Right renal cortex interstitium (tissue), 3 donors: Measurements from ENCODE around the gene URM1. TPM values are rescaled to one million over a fixed set of nuclear protein-coding genes. Genes with fewer than 3 reads are reported as not detected.

Source experiments
- DNase-seq, 3 donors: peaks; one replicate each; pipeline ENCODE4 v3.0.0-alpha.2; 2013; ENCODE audit warnings: low read depth in 3 of 3, low spot score in 2 of 3
- polyA plus RNA-seq, 3 donors: library from polyadenylated mRNA; unstranded; fragments of 120-200 nt; gene quantifications; one replicate each; pipeline ENCODE4 v1.2.1, GENCODE V29; 2013; ENCODE audit not compliant: insufficient read length in 3 of 3

The URM1 gene
- polyA plus RNA-seq, 3 donors, result 51.4 to 60.4 (median 54.5) TPM

DNA sequence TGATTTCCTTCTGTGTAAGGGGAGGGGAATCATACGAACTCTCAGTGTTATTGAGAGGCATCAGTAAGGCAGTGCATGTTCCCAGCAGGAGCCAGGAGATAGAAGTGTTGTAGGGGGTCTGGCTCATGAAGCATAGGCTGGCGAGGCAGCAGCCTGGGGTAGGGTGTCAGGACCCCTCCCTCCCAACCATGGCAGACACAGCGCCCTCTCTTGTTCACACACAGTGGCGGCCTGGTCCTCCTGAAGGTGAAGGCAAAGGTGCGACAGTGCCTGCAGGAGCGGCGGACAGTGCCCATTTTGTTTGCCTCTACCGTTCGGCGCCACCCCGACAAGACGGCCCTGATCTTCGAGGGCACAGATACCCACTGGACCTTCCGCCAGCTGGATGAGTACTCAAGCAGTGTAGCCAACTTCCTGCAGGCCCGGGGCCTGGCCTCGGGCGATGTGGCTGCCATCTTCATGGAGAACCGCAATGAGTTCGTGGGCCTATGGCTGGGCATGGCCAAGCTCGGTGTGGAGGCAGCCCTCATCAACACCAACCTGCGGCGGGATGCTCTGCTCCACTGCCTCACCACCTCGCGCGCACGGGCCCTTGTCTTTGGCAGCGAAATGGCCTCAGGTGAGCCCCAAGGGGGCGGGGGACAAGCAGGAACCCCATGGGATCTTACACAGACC, 26.1 kb upstream of the URM1 start:
- DNase-seq, result no peak

DNA sequence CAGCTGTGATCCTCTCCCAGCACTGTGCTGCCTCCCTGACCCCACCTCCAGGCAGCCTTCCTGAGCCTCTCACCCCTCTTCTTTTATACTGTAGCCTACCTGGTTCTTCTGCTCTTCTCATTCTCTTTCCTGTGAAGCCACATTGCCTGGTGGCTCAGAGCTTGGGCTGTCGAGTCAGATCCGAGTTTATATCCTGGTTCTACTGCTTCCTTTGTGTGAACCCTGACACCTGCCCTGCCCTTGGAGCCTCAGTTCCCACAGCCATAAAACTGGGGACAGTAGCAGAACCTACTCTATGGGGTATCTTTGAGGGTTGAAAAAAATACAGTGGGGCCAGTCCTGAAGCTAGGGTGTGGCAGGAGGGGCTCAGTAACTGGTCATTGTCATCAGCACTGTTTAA, 22.0 kb upstream of the URM1 start:
- no peak for DNase-seq

DNA sequence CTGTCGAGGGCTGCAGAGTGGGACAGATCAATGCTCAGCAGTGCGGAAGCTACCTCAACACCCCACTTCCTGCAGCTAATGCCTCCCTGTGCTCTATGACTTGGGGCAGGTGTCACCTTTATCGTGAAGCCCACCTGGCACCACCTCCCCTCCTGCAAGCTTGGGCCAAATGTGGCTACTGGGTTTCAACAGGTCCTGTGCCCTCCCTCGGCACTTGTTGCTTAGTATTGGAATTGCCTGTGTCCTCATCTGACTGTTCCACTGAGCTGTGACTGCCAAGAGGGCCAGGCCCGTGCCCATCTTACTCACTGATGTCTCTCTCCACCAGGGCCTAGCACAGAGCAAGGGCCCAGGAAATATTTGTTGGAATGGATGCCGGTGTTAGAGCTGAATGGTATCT, 21.4 kb upstream of the URM1 start:
- DNase-seq, result no peak

DNA sequence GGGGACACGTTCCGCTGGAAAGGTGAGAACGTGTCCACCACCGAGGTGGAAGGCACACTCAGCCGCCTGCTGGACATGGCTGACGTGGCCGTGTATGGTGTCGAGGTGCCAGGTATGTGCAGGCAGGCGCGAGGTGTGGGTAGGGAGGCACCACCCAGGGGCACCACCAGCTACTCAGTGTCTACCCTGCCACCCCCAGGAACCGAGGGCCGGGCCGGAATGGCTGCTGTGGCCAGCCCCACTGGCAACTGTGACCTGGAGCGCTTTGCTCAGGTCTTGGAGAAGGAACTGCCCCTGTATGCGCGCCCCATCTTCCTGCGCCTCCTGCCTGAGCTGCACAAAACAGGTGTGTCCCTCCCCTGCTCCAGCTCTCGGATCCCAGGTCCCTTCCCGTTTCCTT, 15.7 kb upstream of the URM1 start:
- no peak for DNase-seq

DNA sequence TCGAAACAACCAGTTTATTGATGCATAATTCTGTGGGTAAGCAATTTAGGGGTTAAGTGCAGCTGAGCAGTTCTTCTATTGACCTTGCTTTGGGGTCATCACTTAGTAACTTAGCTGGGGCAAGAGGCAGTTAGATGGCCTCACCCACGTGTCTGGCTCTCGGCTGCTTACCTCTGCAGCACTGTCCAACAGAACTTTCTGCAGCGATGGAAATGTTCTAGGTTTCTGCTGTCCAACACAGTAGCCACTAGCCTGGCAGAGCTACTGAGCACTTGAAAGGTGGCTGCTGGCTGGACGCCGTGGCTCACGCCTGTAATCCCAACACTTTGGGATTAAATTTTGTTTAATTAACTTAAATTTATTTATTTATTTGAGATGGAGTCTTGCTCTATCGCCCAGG, 13.1 kb upstream of the URM1 start:
- no peak for DNase-seq

DNA sequence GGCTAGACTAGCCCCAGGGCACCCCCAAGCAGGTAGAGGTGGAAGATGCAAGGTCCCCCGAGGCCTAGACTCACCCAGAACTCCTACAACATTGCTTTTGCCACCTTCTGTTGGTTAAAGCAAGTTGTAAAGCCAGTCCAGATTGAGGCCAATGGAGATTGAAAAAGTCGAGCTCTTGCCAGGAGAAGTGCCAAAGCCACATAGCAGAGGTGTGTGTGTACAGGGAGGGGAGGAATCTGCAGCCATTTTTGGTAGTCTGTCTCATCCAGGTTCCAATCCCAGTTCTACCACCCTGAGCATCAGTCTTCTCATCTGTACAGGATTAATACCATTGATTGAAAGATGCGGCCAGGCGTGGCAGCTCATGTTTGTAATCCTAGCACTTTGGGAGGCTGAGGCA, 12.3 kb upstream of the URM1 start:
- no peak for DNase-seq

DNA sequence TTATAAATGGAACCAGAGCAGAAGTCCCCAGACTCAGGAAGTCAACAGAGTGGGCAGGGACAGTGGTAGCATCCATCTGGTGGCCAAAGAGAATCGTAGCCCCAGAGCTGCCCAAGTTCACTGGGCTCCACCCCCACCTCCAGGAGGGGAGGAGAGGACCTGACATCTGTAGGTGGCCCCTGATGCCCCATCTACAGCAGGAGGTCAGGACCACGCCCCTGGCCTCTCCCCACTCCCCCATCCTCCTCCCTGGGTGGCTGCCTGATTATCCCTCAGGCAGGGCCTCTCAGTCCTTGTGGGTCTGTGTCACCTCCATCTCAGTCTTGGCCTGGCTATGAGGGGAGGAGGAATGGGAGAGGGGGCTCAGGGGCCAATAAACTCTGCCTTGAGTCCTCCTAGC, 10.3 kb upstream of the URM1 start:
- DNase-seq, result no peak

DNA sequence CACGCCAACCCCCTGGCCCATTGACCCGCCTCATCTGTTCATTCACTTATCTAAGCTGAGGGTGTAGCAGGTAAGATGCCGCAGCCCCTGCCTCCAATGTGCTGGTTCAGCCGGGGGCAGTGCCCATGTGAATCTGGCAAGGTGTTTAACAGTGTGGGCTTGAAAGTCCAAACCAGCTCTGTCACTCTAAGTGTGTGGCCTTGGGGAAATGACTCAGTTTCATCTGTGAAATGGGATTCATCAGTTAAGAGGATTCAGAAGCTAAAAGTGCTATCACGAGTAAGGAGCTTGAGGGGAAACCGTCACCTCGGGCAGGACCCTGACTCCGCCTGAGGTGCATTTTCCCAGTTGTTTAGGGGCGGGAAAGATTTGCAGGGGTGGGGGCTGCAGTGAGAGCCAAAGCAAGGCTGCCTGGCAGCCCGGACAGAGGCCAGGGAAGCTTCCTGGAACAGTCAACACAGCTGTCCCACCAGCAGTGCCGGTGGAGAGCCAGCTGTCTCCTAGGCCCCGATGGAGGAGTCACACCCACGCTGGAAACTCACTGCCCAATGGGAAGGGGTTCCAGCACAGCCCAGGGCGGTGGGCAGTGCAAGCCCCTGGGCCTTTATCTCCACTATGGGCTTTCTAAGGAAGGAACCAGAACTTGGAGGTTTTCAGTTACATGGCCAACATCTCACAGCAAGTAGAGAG, 9.7 kb upstream of the URM1 start:
- no peak for DNase-seq

DNA sequence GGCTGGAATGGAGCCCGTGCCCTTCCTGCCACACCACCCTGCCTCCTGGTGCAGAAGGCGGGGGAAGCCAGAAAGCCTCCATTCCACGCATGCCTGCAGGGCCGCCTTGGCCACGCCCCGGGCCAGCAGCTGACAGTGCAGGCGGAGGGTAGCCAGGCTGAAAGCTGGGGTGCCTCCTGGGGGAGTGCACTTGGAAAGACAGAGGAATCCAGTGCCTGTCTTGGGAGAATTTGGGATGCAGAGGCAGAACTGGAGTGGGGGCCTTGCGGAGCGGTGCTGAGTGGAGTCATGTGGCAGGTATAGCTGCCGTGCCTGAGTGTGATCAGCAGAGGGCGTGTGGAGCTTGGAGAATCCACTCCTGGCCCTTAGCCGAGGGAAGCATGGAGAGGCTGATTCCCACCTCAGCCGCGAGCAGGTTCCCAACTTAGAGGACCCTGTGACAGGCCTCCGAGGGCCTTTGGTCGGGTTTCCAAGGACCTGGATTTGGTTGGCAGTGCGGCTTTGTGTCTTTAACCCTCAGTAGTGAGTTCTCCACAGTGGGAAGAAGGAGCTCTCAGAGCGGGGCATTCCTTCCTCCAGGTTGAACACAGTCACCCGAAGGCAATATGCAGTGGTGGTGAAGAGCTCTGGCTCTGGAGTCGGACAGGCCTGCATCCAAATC, 9.1 kb upstream of the URM1 start:
- DNase-seq, result peak in 2 of 3 donors; percentile 63 to 66

DNA sequence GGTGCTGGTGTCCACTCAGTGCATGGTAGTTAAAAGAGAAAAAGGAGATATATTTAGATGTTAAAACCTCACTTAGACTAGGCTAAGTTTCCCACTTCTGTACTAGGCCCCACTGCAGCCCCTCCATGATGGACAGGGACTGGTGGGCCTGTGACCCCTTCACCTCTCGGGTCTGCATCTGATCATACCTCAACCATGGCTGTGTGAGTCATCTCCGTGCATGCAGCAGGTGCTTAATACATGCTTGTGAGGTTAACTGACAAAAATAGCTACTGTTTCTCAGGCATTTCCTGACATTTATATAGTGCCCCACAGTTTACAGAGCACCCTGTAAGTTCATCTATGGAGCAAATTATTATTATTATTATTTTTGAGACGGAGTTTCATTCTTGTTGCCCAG, 8.4 kb upstream of the URM1 start:
- DNase-seq, result no peak

DNA sequence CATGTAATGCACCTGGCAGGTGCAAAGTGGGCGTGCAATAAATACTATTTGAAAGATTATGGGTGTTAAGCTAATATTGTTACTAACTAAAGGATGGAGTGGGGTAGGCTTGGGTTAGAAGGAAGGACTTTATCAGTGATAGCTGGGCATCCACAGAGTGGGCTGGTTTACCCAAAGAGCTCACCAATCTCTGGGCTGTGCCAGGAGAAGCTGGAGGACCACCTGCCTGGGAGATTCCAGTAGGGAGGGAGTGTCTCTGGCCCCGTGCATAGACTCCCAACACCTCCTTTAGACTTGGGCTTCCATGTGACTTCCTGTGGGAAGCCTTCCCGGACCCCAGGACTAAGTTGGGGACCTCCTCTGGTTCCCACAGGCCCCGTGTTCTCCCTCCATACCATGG, 5.6 kb upstream of the URM1 start:
- no peak for DNase-seq

DNA sequence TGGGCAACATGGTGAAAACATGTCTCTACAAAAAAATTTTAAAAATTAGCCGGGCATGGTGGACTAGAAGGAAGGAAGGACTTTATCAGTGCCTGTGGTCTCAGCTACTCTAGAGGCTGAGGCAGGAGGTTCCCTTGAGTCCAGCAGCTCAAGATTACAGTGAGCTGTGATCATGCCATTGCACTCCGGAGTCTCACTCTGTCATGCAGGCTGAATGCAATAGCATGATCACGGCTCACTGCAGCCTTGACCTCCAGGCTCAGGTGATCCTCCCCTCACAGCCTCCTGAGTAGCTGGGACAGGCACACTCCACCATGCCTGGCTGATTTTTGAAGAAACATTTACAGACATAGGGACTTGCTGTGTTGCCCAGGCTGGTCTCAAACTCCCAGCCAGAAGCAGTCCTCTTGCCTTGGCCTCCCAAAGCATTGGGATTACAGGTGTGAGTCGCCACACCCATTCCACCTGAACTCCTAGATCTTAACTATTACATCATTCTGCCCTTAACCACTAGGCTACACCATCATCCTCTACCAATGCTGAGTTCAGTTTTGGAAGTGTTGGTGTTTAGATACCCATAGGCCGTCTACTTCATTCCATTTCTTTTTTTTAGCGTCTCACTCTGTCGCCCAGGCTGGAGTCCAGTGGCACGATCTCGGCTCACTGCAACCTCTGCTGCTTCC, 2.0 kb upstream of the URM1 start:
- DNase-seq, result no peak

DNA sequence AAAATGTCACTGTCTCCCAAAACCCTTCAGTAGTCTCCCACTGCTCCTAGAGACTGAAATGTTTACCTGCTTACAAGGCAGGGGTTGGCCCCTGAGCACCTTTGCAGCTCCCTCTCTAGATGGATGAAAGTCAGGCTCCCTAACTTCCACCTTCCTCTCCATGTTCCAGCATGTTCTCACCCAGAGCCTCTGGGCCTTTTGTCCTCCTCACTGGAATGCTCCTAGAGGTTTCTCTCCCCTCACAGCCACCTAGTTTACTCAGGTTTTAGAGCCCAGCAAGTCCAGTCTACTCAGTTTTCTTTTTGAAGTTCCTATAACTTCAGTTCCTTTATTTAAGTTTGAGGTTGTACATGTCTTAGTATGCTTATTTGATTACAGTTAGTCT, 815 bp upstream of the URM1 start:
- no peak for DNase-seq

DNA sequence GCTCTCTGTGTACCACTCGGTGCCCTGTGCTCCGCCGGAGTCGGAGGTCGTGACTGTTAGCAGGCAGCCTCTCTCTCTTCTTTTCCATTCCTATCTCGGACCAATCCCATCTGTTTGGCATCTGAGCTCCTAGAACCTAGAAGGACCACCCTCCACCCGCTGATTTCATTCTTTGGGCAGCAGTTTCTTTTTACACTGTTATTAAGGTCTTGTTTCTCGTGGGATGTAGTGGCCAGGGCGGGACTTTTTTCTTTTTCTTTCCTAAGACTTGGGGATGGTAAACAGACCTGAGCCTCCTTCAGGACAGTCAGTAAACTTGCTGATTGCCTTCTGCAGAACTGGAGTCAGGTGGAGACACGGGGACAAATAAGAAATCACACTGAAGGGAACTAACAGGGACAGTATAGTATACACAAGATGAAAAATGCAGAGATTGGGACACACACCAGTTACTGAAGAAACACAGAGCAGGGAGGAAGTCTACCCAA, 500 bp downstream of the URM1 start:
- no peak for DNase-seq

DNA sequence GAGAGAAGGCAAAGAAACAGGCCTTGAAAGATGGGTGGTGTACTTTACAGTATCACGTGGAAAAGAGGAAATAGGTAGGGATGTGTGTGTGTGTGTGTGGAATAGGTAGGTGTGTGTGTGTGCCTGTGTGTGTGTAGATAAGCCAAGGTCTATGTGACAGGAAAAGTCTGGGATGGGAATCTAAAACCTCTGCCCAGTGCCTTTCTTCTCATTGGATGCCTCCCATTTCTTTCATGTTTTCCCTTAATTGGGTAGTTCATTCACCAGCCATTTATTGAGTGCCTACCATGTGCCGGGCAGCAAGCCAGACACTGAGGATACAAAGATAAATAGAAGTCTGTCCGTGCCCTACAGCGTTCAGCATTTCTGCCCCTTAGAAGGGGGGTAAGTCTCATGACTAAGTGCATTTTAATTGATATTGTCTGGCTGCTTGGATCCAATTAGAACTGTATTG, 1.0 kb downstream of the URM1 start:
- DNase-seq, result no peak

DNA sequence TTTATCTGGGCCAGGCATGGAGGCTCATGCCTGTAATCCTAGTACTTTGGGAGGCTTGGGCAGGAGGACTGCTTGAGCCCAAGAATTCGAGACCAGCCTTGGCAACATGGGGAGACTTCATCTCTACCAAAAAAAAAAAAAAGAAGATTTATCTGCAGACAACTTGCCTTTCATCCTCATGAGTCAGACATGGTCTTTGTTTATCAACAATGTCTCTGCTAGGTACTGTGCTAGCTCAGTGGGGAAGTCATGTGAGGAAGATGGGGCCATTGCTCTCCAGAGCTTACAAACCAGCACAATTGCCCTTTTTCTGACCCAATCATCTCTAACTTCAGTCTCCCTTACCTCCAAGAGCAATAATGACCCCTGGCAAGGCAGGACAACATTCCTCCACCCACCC, 1.6 kb downstream of the URM1 start:
- no peak for DNase-seq

DNA sequence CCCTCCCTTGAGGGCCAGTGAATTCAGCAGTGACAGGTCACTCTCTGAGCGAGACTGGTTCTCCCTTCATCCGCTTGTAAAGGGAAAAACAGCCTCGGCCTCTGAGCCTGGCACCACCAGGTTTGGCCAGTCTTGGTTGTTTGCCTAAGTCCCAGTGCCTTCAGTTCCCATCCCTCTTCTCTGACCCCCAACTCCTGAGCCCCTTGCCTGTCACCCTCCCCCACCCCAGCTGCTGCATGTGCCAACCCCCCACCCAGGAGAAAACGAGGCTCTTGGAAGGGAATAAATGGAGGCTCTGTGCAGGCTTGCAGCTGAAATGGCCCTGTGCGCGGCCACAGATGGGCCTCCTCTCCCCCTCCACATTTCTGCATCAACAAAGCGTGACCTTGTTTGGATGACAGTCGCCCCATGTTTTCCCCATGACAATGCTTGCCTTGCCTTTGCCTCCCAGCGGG, 3.1 kb downstream of the URM1 start:
- no peak for DNase-seq

DNA sequence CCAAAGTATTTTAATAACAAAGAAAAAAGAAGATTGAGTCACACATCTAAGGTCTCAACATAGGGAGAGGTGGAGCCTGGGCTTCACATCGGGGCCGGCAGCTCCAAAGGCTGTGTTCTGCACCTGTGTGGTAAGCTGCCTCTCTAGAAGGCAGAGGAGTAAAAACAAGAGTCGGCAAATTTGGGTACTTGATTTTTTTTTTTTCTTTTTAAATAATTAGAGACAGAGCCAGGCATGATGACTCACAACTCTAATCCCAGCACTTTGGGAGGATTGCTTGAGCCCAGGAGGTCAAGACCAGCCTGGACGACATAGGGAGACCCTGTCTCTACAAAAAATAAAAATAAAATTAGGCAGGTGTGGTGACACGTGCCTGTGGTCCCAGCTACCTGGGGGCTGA, 4.7 kb downstream of the URM1 start:
- DNase-seq, result no peak

DNA sequence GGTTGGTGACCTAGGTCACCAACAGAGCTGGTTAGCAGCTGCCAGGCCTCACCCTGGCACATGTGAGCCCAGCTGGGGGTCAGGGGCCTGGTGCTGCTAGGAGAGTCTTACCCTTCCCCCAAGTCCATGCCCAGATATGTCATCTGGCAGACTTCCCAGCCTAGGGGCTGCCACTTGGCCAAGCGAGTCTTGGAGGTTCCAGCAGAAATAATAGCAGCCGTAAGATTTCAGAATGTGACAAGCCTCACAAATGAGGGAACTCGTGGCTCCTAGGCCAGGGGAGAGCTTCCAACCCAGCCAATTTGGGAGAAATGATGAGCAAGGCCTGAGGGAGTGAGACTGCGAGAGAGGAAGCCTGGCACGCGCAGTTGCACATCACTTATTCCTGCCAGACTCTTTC, 11.1 kb downstream of the URM1 start:
- DNase-seq, result no peak

DNA sequence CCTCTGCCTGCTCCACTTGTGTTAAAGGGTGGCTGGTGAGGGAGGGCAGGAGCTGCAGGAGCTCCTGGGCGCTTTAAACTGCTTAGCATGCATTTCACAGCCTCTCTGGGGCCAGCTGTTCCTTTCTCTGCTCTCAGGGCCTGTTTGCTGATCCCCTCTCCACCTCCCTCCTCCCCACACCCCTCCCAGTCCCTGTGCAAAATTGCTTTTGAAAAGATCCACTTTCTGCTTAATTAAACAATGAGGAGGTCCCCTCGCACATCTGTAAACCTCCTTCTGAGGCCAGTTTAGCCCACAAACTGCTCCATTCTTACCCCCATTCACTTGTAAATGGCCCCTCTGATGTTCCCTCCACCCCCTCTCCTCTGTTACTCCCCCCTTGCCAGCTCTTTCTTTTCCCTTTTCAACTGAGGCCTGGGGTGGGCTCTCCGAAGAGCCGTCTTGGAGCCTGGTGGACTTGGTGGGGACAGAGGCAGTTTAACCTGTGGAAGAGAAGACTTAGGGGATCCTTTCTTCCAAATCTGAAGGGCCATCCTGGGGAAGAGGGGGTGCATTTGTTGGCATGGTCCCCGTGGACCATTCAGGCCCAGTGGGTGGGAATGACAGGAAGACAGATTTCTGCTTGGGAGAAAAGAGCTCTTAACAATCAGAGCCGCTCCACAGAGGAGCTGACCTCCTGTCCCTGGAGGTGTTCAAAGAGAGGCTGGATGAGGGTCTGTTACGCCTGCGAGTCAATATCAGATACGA, 12.0 kb downstream of the URM1 start:
- DNase-seq, result no peak

DNA sequence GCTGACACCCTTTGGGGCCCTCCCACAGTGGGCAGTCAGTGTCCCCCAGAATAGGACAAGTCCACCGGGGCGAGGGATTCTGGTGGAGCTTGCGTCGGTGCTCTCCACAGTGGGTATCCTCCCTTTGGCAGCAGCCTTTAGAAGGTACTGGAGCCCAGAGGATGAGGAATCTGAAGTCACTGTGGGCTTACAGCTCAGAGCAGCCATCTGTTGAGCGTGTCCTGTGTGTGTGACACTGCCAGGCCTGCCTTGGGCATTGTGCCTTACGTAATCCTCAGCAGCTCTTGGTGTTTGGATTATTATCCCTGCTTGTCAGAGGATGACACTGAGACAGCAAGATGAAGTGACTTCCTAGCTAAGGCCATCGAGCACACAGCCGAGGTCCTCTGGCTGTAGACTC, 12.6 kb downstream of the URM1 start:
- DNase-seq, result no peak
